Activated T-cell treated with anti-CD3 and anti-CD28 coated beads, Interleukin-2, amount 50 U/mL, for 72 hours (primary cell): Measurements from ENCODE around the gene NEU1. TPM values are rescaled to one million over a fixed set of nuclear protein-coding genes. Genes with fewer than 3 reads are reported as not detected.

Source experiments
- ATAC-seq, 2 donors: fragments of 150-1000 bp; cut with Tn5 transposase; replicated peaks in 1 of 2; 2 replicates each; pipeline ENCODE4 v1.10.0; 2021; ENCODE audit warnings: moderate library complexity in 2 of 2, mild to moderate bottlenecking in 1 of 2
- DNase-seq, 2 donors: peaks; one replicate each; pipeline ENCODE4 v3.0.0; 2021 to 2022; ENCODE audit warnings: mixed read lengths in 1 of 2
- H3K27ac Mint-ChIP-seq: one replicate; pipeline ENCODE4 v1.8.0; 2022; ENCODE audit warnings: mild to moderate bottlenecking, moderate library complexity, mixed read lengths
- H3K27me3 Mint-ChIP-seq: one replicate; pipeline ENCODE4 v1.8.0; 2022; ENCODE audit warnings: low read depth, mixed read lengths
- H3K36me3 Mint-ChIP-seq, 2 donors: one replicate each; pipeline ENCODE4 v1.8.0; 2022; ENCODE audit warnings: mixed read lengths in 2 of 2, mild to moderate bottlenecking in 1 of 2; ENCODE audit not compliant: insufficient read depth in 2 of 2
- H3K4me1 Mint-ChIP-seq: one replicate; pipeline ENCODE4 v1.8.0; 2022; ENCODE audit warnings: low read depth, mixed read lengths
- H3K4me3 Mint-ChIP-seq, 2 donors: one replicate each; pipeline ENCODE4 v1.8.0; 2022; ENCODE audit warnings: mild to moderate bottlenecking in 2 of 2, mixed read lengths in 2 of 2, moderate library complexity in 2 of 2
- H3K9me3 Mint-ChIP-seq, 2 donors: one replicate each; pipeline ENCODE4 v1.8.0; 2022; ENCODE audit warnings: mixed read lengths in 2 of 2
- total RNA-seq, 2 donors: library from RNA; stranded (reverse); gene quantifications; one replicate each; pipeline ENCODE4 v1.2.3, GENCODE V29; 2022

The NEU1 gene
- total RNA-seq, 2 donors from 2014 or later: 24.0 to 27.1 TPM

- Mint-ChIP-seq H3K4me3 (no peak overlapping the region), H3K27ac (no peak overlapping the region), H3K4me1 (no peaks in the 10 kb centered on the region), H3K36me3 (peaks cover 5 to 20% of the 10 kb centered on the region in 2 donors), H3K9me3 (no peaks in the 10 kb centered on the region), H3K27me3 (no peaks in the 10 kb centered on the region)
- DNase-seq: no peak
- ATAC-seq: no peak
Observed at GRCh38 chr6:31887173-31888007, 24.8 kb upstream of the NEU1 start.

- no peak overlapping the region for H3K27ac Mint-ChIP-seq
- ATAC-seq: no peak
- peaks cover 8 to 13% of the 10 kb centered on the region in 2 donors for H3K36me3 Mint-ChIP-seq
- H3K4me3 Mint-ChIP-seq: no peak overlapping the region
- no peak for DNase-seq
- no peaks in the 10 kb centered on the region for H3K27me3 Mint-ChIP-seq
- H3K4me1 Mint-ChIP-seq: no peaks in the 10 kb centered on the region
- H3K9me3 Mint-ChIP-seq: no peaks in the 10 kb centered on the region
Observed at GRCh38 chr6:31886541-31886991, 23.9 kb upstream of the NEU1 start.

DNA sequence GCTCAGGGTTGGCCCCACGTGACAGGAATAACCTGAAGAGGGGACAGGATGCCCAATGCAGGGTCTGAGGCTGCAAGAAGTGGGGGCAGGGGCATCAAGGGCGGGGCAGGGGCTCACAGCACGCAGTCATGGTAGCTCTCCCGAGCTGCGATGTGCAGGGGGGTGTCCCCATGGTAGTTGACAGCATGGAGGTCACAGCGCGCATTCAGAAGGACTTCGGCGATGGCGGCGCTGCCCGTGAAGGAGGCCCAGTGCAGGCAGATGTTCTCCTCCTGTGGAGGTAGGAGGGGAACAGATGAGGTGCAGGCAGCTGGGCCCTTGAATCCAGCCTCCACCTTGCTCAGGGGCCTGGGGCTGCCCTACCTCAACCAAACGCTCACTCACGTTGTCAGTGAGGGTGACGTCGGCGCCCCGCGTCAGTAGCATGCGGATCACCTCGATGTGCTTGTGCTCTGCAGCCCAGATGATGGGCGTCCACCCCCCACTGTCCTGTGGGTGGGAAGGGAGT lies 22.0 kb upstream of the NEU1 start:
- Mint-ChIP-seq H3K36me3 (peaks cover 11 to 14% of the 10 kb centered on the region in 2 donors), H3K4me3 (no peak overlapping the region), H3K27ac (no peak overlapping the region), H3K4me1 (no peaks in the 10 kb centered on the region), H3K9me3 (no peaks in the 10 kb centered on the region), H3K27me3 (no peaks in the 10 kb centered on the region)
- no peak for DNase-seq
- no peak for ATAC-seq

DNA sequence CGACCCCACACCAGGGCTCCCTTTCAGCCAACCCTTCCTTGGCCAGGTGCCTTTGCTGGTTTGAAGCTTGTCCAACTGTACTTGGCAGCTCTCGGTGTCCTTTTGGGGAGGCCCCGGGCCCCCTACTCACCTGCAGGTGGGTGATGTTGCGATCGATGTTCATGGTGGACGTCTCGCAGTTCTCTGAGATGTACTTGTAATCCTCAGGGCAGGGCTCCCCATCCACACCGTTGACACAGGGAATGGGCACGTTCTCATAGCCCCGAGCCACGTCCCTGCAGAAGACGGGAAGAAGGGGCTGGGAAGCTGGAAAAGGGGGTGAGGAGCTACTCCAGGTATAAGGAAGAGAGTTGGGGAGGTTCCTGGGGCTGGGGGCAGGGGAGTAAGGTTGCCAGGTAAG lies 21.1 kb upstream of the NEU1 start:
- H3K9me3 Mint-ChIP-seq: no peaks in the 10 kb centered on the region
- no peaks in the 10 kb centered on the region for H3K4me1 Mint-ChIP-seq
- ATAC-seq (no peak), DNase-seq (no peak)
- H3K4me3 Mint-ChIP-seq: no peak overlapping the region
- no peak overlapping the region for H3K27ac Mint-ChIP-seq
- H3K27me3 Mint-ChIP-seq: no peaks in the 10 kb centered on the region
- peaks cover 11% of the 10 kb centered on the region in 2 donors for H3K36me3 Mint-ChIP-seq

DNA sequence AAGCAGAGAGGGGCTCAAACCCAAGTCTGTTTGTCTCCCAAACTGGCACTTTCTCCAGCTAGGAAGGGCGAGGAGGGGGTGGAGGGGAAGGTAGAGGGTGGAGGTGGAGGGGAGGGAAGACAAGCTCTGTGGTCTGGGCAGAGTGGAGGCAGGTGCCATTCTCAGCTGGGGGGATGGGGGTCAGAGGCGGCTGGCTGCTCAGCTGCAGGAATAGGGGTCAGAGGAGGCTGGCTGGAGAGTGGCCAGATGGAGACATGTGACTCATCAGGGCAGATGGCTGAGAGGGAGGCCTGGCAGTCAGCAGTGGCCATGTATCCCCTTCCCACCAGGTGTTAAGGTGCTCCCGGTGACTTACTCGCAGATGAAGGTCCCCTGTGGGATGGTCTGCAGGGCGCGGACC lies 19.7 kb upstream of the NEU1 start:
- H3K36me3 Mint-ChIP-seq: peaks cover 9 to 11% of the 10 kb centered on the region in 2 donors
- no peak for ATAC-seq
- no peaks in the 10 kb centered on the region for H3K27me3 Mint-ChIP-seq
- H3K9me3 Mint-ChIP-seq: no peaks in the 10 kb centered on the region
- H3K27ac Mint-ChIP-seq: no peak overlapping the region
- no peak for DNase-seq
- H3K4me3 Mint-ChIP-seq: no peak overlapping the region
- no peaks in the 10 kb centered on the region for H3K4me1 Mint-ChIP-seq

DNA sequence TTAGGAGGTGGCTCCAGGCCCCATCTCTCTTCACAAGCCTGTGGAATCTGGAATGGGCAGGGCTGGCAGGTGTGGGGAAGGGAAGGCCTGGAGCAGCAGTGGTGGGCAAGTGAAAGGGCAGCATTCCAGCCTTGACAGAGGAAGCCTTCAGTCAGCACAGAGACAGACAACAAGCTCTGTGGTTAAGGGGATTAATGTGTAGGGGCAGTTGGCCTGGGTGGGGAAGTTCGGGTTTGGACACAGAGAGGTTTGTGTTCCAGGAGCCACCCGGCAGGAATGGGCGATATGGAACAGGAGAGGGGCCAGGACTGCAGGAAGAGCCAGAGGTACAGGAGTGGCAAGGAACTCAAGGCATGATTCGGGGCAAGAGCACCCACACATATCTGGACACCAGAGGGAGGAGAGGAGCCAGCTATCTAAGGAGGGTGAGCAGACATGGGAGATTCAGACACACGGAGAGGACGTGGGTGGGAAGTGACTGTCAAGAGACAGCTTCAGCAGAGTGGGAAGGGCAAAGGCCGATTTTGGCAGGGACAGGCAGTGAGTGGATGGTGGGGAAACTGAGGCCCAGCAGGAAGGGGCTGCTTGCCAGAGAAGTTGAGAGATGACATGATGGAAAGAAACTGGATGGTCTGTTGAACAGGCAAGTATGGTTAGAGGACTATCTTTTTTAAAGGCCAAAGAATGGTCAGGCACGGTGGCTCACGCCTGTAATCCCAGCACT lies 18.7 kb upstream of the NEU1 start:
- H3K36me3 Mint-ChIP-seq: peaks cover 8 to 11% of the 10 kb centered on the region in 2 donors
- ATAC-seq: no peak

DNA sequence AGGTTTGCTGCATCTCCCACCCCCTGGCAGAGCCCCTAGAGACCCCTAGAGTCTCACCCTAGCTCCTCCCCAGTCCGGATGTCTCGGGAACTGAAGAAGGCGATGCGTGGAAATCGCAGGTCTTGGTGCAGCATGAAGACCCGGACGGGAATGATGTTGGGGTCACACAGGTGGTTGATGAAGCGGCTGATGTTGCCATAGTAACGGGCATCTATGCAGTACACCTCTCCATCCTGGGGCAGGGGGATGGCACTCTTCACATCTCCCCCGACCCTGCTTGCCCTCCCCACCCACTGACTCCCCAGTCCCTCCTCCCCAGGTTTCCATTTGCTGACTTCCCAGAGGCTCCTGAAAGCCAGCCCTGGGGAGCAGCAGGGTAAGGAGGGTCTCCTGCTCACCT lies 18.0 kb upstream of the NEU1 start:
- Mint-ChIP-seq H3K4me1 (peaks cover 3% of the 10 kb centered on the region), H3K9me3 (no peaks in the 10 kb centered on the region), H3K27me3 (no peaks in the 10 kb centered on the region), H3K36me3 (peaks cover 8% of the 10 kb centered on the region in 2 donors), H3K4me3 (no peak overlapping the region), H3K27ac (no peak overlapping the region)
- ATAC-seq (no peak), DNase-seq (no peak)

More for the DNA sequence above, 18.7 kb upstream of the NEU1 start:
- Mint-ChIP-seq H3K4me3 (no peak overlapping the region), H3K27ac (no peak overlapping the region), H3K9me3 (no peaks in the 10 kb centered on the region), H3K27me3 (no peaks in the 10 kb centered on the region), H3K4me1 (no peaks in the 10 kb centered on the region)
- DNase-seq: no peak

DNA sequence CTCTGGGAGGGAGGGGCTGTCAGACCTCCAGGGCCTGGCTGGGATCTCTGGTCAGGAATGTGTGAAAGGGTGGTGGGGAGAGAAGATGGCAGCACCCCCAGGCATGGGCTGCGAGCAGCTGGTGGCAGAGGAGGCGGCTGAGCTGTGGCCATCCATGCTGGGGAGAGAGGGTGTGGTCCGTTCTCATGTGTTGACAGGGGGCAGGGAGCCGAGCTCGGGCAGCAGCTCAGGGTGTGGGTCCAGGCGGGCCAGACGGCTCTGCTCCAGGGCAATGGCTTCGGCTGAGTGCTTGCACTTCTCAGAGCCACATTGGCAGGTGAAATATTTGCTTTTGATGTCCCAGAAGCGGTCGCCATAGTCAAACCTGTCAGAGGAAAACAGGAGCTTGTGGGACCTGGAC lies 17.3 kb upstream of the NEU1 start:
- Mint-ChIP-seq H3K4me3 (no peak overlapping the region), H3K27me3 (no peaks in the 10 kb centered on the region), H3K4me1 (peaks cover 4% of the 10 kb centered on the region), H3K36me3 (peaks cover 8% of the 10 kb centered on the region in 2 donors), H3K27ac (no peak overlapping the region), H3K9me3 (no peaks in the 10 kb centered on the region)
- ATAC-seq (no peak), DNase-seq (no peak)

GRCh38 chr6:31879143-31879542 lies 16.5 kb upstream of the NEU1 start:
- no peaks in the 10 kb centered on the region for H3K9me3 Mint-ChIP-seq

DNA sequence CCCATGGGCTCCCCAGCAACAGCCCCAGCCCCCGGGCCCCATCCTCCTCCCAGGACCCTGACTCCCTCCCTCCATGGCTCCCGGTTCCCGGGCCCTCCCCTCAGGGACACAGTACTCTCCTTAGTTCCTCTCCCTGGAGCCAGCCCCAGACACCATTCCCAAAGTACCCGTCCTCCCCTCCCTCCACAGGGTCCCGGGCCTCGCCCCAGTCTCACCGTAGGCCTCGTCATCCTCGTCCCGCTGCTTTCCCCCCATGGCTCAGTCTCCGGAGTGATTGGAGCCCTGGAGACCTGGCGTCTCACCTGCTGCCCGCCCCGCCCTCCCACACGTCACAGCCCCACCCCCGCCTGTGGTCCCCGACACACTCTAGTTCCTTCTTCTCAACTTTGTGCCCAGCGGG lies 16.1 kb upstream of the NEU1 start, which contains the start of gene SLC44A4:
TSS of gene SLC44A4 (minus strand) at position 272 of the 400 bp plus-strand sequence. CDS start at position 255, 17 bp downstream.
- ATAC-seq (no peak), DNase-seq (no peak)
- Mint-ChIP-seq H3K27me3 (no peaks in the 10 kb centered on the region), H3K4me3 (no peak within 1 kb of the TSS), H3K36me3 (peaks cover 8% of the 10 kb centered on the region in 2 donors), H3K9me3 (no peaks in the 10 kb centered on the region), H3K27ac (no peak within 1 kb of the TSS), H3K4me1 (peaks cover 4% of the 10 kb centered on the region)

More at GRCh38 chr6:31879143-31879542, 16.5 kb upstream of the NEU1 start:
- Mint-ChIP-seq H3K27ac (no peak overlapping the region), H3K4me1 (peaks cover 4% of the 10 kb centered on the region), H3K36me3 (peaks cover 8% of the 10 kb centered on the region in 2 donors), H3K4me3 (no peak overlapping the region), H3K27me3 (no peaks in the 10 kb centered on the region)
- ATAC-seq: no peak
- no peak for DNase-seq

- ATAC-seq (no peak), DNase-seq (no peak)
- no peak overlapping the region for H3K4me3 Mint-ChIP-seq
- peaks cover 8% of the 10 kb centered on the region in 2 donors for H3K36me3 Mint-ChIP-seq
- no peak overlapping the region for H3K27ac Mint-ChIP-seq
- peaks cover 4% of the 10 kb centered on the region for H3K4me1 Mint-ChIP-seq
- H3K27me3 Mint-ChIP-seq: no peaks in the 10 kb centered on the region
- no peaks in the 10 kb centered on the region for H3K9me3 Mint-ChIP-seq
Observed at GRCh38 chr6:31878222-31878621, 15.6 kb upstream of the NEU1 start.

DNA sequence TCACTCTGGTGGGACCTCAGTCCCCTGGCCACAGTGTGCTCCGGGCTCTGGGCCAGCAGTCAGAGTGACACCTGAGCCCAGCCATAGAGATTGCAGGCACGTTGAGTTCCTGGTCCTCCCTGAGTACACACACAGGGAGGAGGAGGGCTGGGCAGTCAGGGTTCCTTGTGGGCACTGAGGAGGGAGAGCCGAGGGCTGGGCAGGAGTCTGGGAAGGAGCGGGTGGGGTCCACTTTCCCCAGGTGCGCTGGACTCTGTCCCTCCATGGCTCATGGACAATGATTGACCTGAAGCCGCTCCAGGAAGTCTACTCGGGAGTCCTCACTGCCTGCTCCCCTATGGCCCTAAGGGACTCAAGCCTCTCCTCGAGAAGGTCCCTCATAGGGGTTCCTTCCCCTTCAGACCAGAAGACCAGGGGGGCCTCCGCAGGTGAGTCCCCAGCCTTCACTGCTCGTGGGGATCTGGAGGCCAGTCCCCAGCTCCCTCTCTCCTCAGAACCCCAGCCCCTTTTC lies 15.1 kb upstream of the NEU1 start:
- Mint-ChIP-seq H3K27me3 (no peaks in the 10 kb centered on the region), H3K36me3 (peaks cover 8% of the 10 kb centered on the region in 2 donors), H3K9me3 (no peaks in the 10 kb centered on the region)

DNA sequence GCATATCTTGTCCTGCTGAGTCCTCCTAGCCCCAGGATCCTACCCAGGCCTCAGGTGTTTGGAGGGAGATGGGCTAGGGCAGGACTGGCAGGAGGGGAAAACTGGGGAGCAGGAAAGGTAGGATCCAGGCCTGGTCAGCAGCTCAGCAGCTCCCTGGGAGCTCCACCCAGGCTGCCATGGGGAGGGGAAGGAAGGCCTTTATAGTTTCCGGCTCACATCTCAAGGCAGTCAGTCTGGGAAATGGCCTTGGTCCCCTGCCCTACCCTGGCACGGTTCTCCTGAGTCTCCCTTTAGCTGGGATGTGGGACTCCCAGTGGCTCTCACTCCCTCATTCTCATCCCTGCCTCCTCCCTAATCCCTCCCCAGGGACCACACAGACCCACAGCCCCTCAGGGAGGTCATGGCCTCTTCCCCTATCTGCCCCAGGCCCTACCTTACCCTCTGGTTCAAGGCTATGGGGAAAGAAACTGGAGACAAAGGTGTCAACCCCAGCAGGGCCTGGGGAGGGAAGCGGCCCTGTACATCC lies 14.6 kb upstream of the NEU1 start:
- H3K36me3 Mint-ChIP-seq: peaks cover 6 to 8% of the 10 kb centered on the region in 2 donors
- H3K27ac Mint-ChIP-seq: no peak overlapping the region
- H3K4me1 Mint-ChIP-seq: peaks cover 4% of the 10 kb centered on the region
- H3K27me3 Mint-ChIP-seq: no peaks in the 10 kb centered on the region
- DNase-seq: no peak
- H3K4me3 Mint-ChIP-seq: no peak overlapping the region
- peak in 1 of 2 donors; percentile 16 for ATAC-seq
- no peaks in the 10 kb centered on the region for H3K9me3 Mint-ChIP-seq

More for the DNA sequence above, 15.1 kb upstream of the NEU1 start:
- Mint-ChIP-seq H3K4me3 (no peak overlapping the region), H3K4me1 (peaks cover 4% of the 10 kb centered on the region), H3K27ac (no peak overlapping the region)
- ATAC-seq (peak in 1 of 2 donors; percentile 22), DNase-seq (no peak)
